Right ventricle myocardium inferior (tissue), 1 donor: Measurements from ENCODE around the gene SPRR2D. TPM values are rescaled to one million over a fixed set of nuclear protein-coding genes. Genes with fewer than 3 reads are reported as not detected.
"Not testable (repeated sequence)": the region's sequence is repeated elsewhere in the genome, so short reads cannot be mapped to it uniquely, and the experiment has no call there.

ENCODE experiments used
- ATAC-seq: fragments of 200-7000 bp; cut with Tn5 transposase; one replicate; pipeline ENCODE4 v1.9.1; 2020; ENCODE audit warnings: mild to moderate bottlenecking, moderate library complexity
- DNase-seq: peaks from one replicate; pipeline ENCODE4 v3.0.0; 2021; ENCODE audit errors: missing footprints
- intact Hi-C: fragments of 100-400 bp; cut with DNase I; formaldehyde crosslinking; loops from one replicate; pipeline ENCODE4 v1.11.0; 2022
- long read RNA-seq: library from polyadenylated mRNA; unstranded; transcript quantifications from one replicate; pipeline ENCODE4 v2.0.0, GENCODE V29; 2021
- total RNA-seq: library from RNA; stranded (reverse); fragmentation: NEBNext Ultra II Directional; extraction: Animal tissue kit (Norgen Biotek cat#: 25700); gene quantifications from one replicate; pipeline ENCODE4 v1.2.1, GENCODE V29; 2021
- donor health status: DM: no; HTN: yes; CAD: no; lungs with severe emphysema.

The SPRR2D gene
- not detected for total RNA-seq
- long read RNA-seq, result 0 reads

DNA sequence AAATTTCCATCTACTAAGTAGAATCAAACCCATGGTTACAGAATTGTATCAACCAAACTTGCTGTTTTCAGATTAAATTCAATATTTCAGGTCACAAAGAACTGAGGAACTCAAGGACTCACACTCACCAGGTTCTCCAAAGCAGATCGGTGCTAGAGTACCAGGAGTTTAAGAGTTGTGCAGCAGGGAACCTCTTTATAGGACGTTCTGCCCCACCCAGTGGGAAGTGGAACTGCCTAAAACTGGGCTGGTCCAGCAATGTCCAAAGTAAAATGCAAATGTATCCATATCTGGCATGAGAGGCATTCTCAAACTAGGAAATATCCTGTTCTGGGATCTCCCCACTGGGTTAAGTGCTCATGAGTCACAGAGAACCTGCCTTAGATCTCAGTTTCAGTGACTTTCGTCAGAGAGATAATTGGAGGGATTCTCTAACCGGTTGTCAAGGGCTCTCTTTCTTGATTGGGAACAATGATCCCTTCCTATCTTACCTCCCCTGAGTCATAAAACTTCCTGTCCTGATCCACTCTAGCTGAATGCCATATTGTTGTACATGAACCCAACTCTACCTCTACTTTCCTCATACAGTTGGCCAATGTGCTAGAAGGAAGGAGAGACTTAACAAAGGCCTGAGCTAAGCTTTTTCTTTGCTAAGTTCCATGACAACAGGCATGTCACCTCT, at the start of gene SPRR2D:
SPRR2D (minus strand) TSS at position 171 of the 682 bp plus-strand sequence. CDS start 774 bp downstream, outside the sequence.
- no peak for DNase-seq
- intact Hi-C loops, result no loop called here
- no peak for ATAC-seq

DNA sequence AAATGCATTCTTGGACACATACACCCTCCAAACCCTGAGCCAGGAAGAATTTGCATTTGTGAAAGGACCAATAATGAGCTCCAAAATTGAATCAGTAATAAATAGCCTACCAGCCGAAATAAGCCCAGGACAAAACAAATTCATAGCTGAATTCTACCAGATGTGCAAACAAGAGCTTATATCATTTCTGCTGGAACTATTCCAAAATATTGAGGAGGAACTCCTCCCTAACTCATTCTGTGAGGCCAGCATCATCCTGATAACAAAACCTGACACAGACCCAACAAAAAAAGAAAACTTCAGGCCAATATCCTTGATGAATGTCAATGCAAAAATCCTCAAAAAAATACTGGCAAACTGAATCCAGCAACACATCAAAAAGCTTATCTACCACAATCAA, 46.7 kb upstream of the SPRR2D start:
- no peak for DNase-seq
- intact Hi-C loops, result no loop called here
- ATAC-seq, result no peak

DNA sequence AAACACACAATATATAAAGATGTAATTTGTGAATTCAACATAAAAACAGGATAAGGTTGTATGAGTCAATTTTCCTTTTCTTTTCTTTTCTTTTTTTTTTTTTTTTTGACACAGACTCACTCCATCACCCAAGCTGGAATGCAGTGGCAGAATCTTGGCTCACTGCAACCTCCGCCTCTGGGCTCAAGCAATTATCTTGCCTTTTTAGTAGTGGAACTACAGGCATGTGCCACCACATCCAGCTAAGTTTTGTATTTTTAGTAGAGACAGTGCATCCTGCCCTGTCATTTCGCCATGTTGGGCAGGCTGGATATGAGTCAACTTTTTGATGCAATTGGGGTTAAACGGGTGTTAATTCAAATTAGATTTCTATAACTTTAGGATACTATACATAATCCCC, 40.8 kb upstream of the SPRR2D start:
- intact Hi-C loops, result no loop called here
- no peak for ATAC-seq

DNA sequence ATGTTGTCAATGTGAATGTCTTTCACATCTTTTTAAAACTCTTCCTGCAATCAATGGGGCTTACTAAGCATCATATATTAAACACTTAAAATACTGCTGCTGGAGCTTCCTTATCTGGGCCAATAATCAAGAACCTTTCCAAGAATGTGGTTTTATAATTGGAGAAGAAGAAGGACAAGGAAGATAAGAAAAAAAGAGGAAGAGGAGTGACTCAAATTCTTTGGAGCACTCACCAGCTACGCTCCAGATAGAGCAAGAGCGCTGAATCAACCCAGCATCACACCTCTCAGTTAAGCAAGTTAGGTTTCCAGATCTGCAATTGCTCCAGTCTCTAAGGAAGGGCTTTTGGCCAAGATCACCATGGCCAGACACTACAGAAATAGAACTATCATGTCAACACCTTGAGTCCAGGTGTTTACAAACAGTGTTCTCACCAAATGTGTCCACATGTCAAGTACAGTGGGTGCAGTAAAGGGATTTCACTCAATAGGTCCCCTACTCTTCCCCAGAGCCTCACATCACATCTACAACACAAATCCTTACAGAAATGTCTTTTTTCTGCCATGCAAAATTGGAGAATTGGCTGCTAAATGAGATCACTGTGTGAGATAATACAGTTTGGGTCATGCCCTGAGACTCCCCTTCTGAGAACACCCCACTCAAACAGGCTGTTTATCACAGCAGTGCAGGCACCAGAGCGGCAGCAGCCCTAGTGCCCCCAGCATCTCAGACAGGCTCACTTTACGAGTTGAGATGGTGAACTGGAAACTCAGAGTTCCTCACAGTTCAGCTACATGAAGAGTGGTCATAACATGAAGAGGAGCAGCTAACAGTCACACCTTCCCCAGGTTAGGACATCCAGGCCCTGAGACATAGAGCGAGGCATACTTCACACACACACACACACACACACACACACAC, 32.1 kb upstream of the SPRR2D start:
- DNase-seq (no peak), ATAC-seq (no peak)
- intact Hi-C loops, result no loop called here

More for the DNA sequence above, 40.8 kb upstream of the SPRR2D start:
- DNase-seq, result no peak

DNA sequence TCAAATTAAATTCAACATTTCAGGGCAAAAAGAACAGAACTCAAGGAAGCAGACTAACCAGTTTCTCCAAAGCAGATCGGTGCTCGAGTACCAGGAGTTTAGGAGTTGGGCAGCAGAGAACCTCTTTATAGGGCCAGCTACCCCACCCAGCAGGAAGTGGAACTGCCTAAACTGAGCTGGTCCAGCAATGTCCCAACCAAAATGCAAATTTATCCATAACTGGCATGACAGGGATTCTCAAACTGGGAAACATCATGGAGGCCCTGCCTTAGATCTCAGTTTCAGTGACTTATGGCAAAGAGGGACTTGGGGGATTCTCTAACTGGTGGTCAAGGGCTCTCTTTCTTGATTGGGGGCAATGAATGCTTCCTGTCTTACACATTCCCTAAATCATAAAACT, 30.6 kb upstream of the SPRR2D start, which contains the start of gene SPRR2B:
SPRR2B (minus strand) TSS at position 101 of the 400 bp plus-strand sequence. CDS start 772 bp downstream, outside the sequence.
- no peak for DNase-seq
- ATAC-seq, result no peak
- intact Hi-C loops, result no loop called here

DNA sequence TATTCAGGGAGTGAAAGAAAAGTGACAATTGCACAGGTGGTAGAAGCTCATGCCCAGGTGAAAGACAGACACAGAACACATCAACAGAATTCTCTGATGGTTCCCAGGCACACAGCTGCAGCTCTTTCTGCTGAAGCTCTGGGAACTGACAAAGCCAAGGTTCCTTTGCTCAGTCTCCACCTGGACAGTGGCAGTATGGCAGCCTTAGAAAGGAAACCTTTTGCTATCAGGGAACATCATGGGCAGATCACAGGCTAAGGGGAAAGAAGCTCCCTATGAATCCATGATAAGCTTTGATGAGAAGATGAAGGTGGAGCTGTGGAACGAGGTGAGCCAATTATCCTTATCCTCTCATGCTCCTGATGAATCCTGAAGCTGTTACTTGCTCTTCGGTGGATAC, 29.3 kb upstream of the SPRR2D start:
- DNase-seq, result no peak
- no peak for ATAC-seq
- intact Hi-C loops, result no loop called here

GRCh38 chr1:153058826-153059784, 18.2 kb upstream of the SPRR2D start:
- intact Hi-C loops, result no loop called here
- no peak for ATAC-seq
- no peak for DNase-seq

- intact Hi-C loops, result no loop called here
- no peak for ATAC-seq
These were observed 17.2 kb upstream of the SPRR2D start for GRCh38 chr1:153058154-153058553.

DNA sequence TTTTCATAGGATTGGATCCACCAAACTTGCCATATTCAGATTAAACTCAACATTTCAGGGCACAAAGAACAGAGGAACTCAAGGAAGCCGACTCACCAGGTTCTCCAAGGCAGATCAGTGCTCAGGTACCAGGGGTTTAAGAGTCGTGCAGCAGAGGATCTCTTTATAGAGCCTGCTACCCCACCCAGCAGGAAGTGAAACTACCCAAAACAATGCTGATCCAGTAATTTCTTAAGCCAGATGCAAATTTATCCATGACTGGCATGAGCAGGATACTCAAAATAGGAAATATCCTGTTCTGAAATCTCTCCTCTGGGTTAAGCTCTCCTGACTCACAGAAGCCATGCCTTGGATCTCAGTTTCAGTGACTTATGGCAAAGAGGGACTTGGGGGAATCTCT, 16.5 kb upstream of the SPRR2D start, which contains the start of gene SPRR2A:
SPRR2A (minus strand) TSS at position 138 of the 400 bp plus-strand sequence. CDS start 777 bp downstream, outside the sequence.
- DNase-seq (no peak), ATAC-seq (no peak)
- intact Hi-C loops, result no loop called here

More at GRCh38 chr1:153058154-153058553, 17.2 kb upstream of the SPRR2D start:
- no peak for DNase-seq

DNA sequence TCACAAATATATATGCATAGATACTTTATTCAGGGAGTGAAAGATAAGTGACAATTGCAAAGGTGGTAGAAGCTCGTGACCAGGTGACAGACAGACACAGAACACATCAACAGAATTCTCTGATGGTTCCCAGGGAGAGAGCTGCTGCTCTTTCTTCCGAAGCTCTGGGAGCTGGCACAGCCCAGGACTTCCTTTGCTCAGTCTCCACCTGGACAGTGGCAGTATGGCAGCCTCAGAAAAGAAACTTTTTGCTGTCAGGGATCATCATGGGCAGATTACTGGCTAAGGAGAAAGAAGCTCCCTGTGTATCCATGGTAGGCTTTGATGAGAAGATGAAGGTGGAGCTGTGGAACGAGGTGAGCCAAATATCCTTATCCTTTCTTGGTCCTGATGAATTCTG, 15.2 kb upstream of the SPRR2D start:
- DNase-seq, intact Hi-C loops, ATAC-seq: not testable (repeated sequence)

GRCh38 chr1:153049211-153049610, 8.3 kb upstream of the SPRR2D start:
- no peak for ATAC-seq
- intact Hi-C loops, result no loop called here
- no peak for DNase-seq

DNA sequence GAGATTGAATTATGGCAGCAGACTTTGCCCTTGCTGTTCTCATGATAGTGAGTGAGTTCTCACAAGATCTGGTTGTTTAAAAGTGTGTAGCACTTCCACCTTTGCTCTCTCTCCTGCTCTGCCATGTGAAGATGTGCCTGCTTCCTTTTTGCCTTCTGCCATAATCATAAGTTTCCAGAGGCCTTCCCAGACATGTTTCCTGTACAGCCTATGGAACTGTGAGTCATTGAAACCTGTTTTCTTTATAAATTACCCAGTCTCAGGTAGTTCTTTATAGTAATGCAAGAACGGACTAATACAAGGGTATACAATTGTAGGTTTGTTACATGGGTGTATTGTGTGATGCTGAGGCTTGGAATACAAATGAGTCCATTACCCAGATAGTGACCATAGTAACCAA, 5.7 kb downstream of the SPRR2D start:
- intact Hi-C loops, result no loop called here
- DNase-seq (no peak), ATAC-seq (no peak)

DNA sequence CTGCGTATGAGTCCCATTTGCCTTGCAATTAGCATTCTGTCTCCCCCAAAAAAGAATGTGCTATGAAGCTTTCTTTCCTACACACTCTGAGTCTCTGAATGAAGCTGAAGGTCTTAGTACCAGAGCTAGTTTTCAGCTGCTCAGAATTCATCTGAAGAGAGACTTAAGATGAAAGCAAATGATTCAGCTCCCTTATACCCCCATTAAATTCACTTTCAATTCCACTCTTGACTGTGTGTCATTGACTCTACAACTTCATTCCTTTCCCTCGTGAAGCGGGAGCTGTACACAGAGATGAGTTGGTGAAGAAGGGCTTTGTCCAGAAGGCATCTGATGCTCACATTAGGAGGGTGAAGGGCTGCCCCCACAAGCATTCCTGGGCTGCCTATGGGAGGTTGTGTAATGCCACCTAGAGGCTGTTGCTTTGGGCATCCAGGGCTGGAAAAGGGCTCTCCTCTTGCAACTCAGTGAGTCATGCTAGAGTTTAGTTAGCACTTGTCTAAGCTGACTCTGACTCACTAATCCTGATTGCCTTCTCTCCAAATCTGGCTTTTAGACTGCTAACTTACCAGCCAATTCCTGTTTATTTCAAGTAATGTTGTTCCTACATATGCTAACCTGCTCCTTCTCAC, 8.1 kb downstream of the SPRR2D start:
- DNase-seq, result no peak
- intact Hi-C loops, result no loop called here
- ATAC-seq, result no peak

DNA sequence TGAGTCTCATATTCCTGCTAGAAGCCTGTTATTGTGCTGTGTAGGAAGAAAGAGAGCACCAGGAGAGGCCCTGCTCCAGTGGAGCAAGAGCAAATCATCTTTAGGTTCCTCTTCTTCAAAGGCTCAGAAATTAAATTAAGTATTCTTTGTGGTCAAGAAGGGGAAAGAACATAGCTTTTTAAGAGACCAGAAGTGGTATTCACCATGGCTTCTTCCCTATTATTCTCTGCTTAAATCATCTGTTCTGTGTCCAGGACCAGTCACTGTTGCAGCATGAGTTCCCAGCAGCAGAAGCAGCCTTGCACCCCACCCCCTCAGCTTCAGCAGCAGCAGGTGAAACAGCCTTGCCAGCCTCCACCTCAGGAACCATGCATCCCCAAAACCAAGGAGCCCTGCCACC, 8.8 kb downstream of the SPRR2D start:
- no peak for ATAC-seq
- DNase-seq, result no peak
- intact Hi-C loops, result no loop called here

GRCh38 chr1:153030895-153031294, 10.0 kb downstream of the SPRR2D start, which contains the start of gene SPRR1B:
Gene SPRR1B (plus strand): TSS chr1:153031203. CDS start chr1:153032346, 1,143 bp downstream.
- DNase-seq (no peak), ATAC-seq (no peak)
- intact Hi-C loops, result no loop called here

DNA sequence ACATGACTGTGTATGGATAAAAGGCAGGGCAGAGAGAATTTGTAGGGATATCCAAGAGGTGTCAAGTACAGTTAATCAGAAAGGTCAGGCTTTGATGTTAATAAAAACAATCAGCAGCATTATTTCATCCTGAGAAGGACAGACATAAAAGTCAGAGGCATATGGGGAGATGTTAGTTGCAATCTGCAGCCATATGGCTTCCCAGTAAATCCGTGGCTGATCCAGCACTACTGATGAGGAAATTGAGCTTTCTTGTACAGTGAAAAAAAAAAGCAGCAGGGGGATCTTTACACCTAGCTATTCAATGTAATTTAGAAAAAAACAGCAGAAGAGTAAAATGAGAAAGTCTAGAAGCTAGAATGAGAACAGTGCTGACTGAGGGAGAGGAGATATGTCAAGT, 12.2 kb downstream of the SPRR2D start:
- ATAC-seq (no peak), DNase-seq (no peak)
- intact Hi-C loops, result no loop called here

- DNase-seq, result no peak
- intact Hi-C loops, result no loop called here
These were observed 15.1 kb downstream of the SPRR2D start for GRCh38 chr1:153025797-153026196.

DNA sequence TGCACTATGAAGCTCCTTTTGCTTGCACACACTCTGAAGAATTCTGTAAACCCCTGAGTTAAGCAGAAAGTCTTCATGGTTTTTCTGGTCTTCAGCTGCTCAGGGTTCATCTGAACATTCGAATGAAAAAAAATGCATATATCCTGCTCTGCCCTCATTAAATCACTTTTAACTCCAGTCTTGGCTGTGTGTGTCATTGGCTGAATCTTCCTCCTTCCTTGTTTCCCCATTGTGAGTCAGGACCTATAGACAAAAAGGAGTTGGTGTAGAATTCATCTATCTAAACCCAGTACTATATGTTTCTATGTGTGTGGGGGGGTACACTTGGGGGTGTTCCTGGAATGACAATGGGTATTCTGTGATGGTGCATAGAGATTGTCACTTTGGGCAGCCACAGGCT, 16.5 kb downstream of the SPRR2D start:
- DNase-seq (no peak), ATAC-seq (no peak)
- intact Hi-C loops, result no loop called here

More at GRCh38 chr1:153025797-153026196, 15.1 kb downstream of the SPRR2D start:
- ATAC-seq, result no peak
